Mesenchymal stem cell (in vitro differentiated cells and primary cell): Measurements from ENCODE around the gene LIPK.

Source experiments
- DNase-seq: peaks from one replicate; pipeline ENCODE4 v3.0.0-alpha.2; 2013
- H2AFZ ChIP-seq: one replicate; pipeline ENCODE4 v1.6.1; 2013; ENCODE audit warnings: low read depth, mild to moderate bottlenecking, control low read depth, inconsistent platforms, low read length, moderate library complexity
- H2AK5ac ChIP-seq: 2 replicates; pipeline ENCODE4 v1.6.1; 2013; ENCODE audit warnings: low read length, moderate library complexity, mild to moderate bottlenecking, inconsistent platforms; ENCODE audit not compliant: severe bottlenecking
- H2BK120ac ChIP-seq: one replicate; pipeline ENCODE4 v1.6.1; 2013; ENCODE audit warnings: low read depth, mild to moderate bottlenecking, inconsistent platforms, low read length, moderate library complexity
- H2BK12ac ChIP-seq, 2 experiments: one replicate each; pipeline ENCODE4 v1.6.1; 2013; ENCODE audit warnings: inconsistent platforms in 2 of 2, low read length in 2 of 2, mild to moderate bottlenecking in 2 of 2, moderate library complexity in 2 of 2, control low read depth in 1 of 2
- H2BK15ac ChIP-seq: one replicate; pipeline ENCODE4 v1.6.1; 2013; ENCODE audit warnings: mild to moderate bottlenecking, low read depth, inconsistent platforms; ENCODE audit not compliant: poor library complexity, severe bottlenecking
- H2BK5ac ChIP-seq: 2 replicates; pipeline ENCODE4 v1.6.1; 2013; ENCODE audit warnings: low read depth, mild to moderate bottlenecking, low read length, control low read depth, inconsistent platforms; ENCODE audit not compliant: poor library complexity, severe bottlenecking
- H3K14ac ChIP-seq, 2 experiments: one replicate each; pipeline ENCODE4 v1.6.1; 2013; ENCODE audit warnings: inconsistent platforms in 2 of 2, low read length in 2 of 2, control low read depth in 1 of 2, mild to moderate bottlenecking in 1 of 2, moderate library complexity in 1 of 2
- H3K18ac ChIP-seq, 2 experiments: one replicate each; pipeline ENCODE4 v1.6.1; 2013; ENCODE audit warnings: inconsistent platforms in 2 of 2, low read length in 2 of 2, control low read depth in 1 of 2, low read depth in 1 of 2, mild to moderate bottlenecking in 1 of 2
- H3K23ac ChIP-seq, 2 experiments: one replicate each; pipeline ENCODE4 v1.6.1; 2013; ENCODE audit warnings: inconsistent platforms in 2 of 2, low read length in 2 of 2, mild to moderate bottlenecking in 2 of 2, moderate library complexity in 2 of 2, control low read depth in 1 of 2
- H3K27ac ChIP-seq: 2 replicates; pipeline ENCODE4 v1.5.1; 2013; ENCODE audit warnings: mild to moderate bottlenecking, moderate library complexity, low read length, control low read depth, inconsistent platforms; ENCODE audit not compliant: poor library complexity, severe bottlenecking
- H3K27me3 ChIP-seq, 2 experiments: 2 replicates each; pipeline versions ENCODE4 v1.6.1 to v1.7.0; 2013; ENCODE audit warnings: low read length in 2 of 2, mild to moderate bottlenecking in 2 of 2, moderate library complexity in 2 of 2, control low read depth in 1 of 2, inconsistent platforms in 1 of 2; ENCODE audit not compliant: control insufficient read depth in 1 of 2, insufficient read depth in 1 of 2
- H3K36me3 ChIP-seq, 2 experiments: 2 replicates each; pipeline versions ENCODE4 v1.6.1 to v1.7.0; 2013; ENCODE audit warnings: low read length in 2 of 2, control low read depth in 1 of 2, inconsistent platforms in 1 of 2, low read depth in 1 of 2, mild to moderate bottlenecking in 1 of 2; ENCODE audit not compliant: insufficient read depth in 2 of 2, control insufficient read depth in 1 of 2
- H3K4ac ChIP-seq, 2 experiments: one replicate each; pipeline ENCODE4 v1.6.1; 2013; ENCODE audit warnings: inconsistent platforms in 2 of 2, low read length in 2 of 2, mild to moderate bottlenecking in 2 of 2, moderate library complexity in 2 of 2, control low read depth in 1 of 2, low read depth in 1 of 2
- H3K4me1 ChIP-seq: 2 replicates; pipeline ENCODE4 v1.6.1; 2013; ENCODE audit warnings: low read depth, low read length, control low read depth; ENCODE audit not compliant: control insufficient read depth, insufficient read depth
- H3K4me2 ChIP-seq: 2 replicates; pipeline ENCODE4 v1.6.1; 2013; ENCODE audit warnings: low read length, mild to moderate bottlenecking, inconsistent platforms; ENCODE audit not compliant: poor library complexity, severe bottlenecking
- H3K4me3 ChIP-seq, 2 experiments: 2 replicates each; pipeline versions ENCODE4 v1.5.1 to v1.7.0; 2013; ENCODE audit warnings: low read length in 2 of 2, mild to moderate bottlenecking in 2 of 2, control low read depth in 1 of 2, low read depth in 1 of 2; ENCODE audit not compliant: insufficient read depth in 1 of 2
- H3K79me1 ChIP-seq: replicated peaks from 2 replicates; pipeline ENCODE4 v1.6.1; 2013; ENCODE audit warnings: mild to moderate bottlenecking, control low read depth, low read length, inconsistent platforms; ENCODE audit not compliant: poor library complexity, severe bottlenecking
- H3K9ac ChIP-seq: 2 replicates; pipeline ENCODE4 v1.7.0; 2013; ENCODE audit warnings: mild to moderate bottlenecking, low read length, moderate library complexity
- H3K9me3 ChIP-seq: 2 replicates; pipeline ENCODE4 v1.7.0; 2013; ENCODE audit warnings: mild to moderate bottlenecking, low read length; ENCODE audit not compliant: control insufficient read depth
- H4K8ac ChIP-seq: one replicate; pipeline ENCODE4 v1.6.1; 2013; ENCODE audit warnings: inconsistent platforms, mild to moderate bottlenecking, low read length, moderate library complexity
- H4K91ac ChIP-seq: one replicate; pipeline ENCODE4 v1.6.1; 2013; ENCODE audit warnings: mild to moderate bottlenecking, low read length, inconsistent platforms
- WGBS: methylation state at CpG from one replicate; pipeline ENCODE4 v1.1.7; 2013; ENCODE audit warnings: mixed read lengths; 5-methylcytosine and 5-hydroxymethylcytosine counted together

Gene LIPK

GRCh38 chr10:88792661-88793060 is 86.6 kb downstream of the LIPK start:
- H3K27ac ChIP-seq = no peak overlapping the region
- no peak overlapping the region for H2BK15ac ChIP-seq
- H3K9me3 ChIP-seq = no peaks in the 10 kb centered on the region
- no peak overlapping the region for H3K4me3 ChIP-seq
- H3K27me3 ChIP-seq = no peaks in the 10 kb centered on the region
- H2AK5ac ChIP-seq = no peak overlapping the region
- H3K14ac ChIP-seq = no peak overlapping the region
- H3K23ac ChIP-seq = no peak overlapping the region
- H3K36me3 ChIP-seq = no peaks in the 10 kb centered on the region
- no peak overlapping the region for H3K4me2 ChIP-seq
- no peaks in the 10 kb centered on the region for H3K79me1 ChIP-seq
- H2AFZ ChIP-seq = no peak overlapping the region
- WGBS = 67% methylated on average over 3 of the region's 4 CpGs
- no peak overlapping the region for H3K4ac ChIP-seq
- no peak overlapping the region for H3K9ac ChIP-seq
- no peak overlapping the region for H4K8ac ChIP-seq
- peak; percentile 54 for DNase-seq
- H3K18ac ChIP-seq = no peak overlapping the region
- no peak overlapping the region for H2BK12ac ChIP-seq
- peaks cover 4% of the 10 kb centered on the region for H3K4me1 ChIP-seq
- no peak overlapping the region for H2BK120ac ChIP-seq
- no peak overlapping the region for H4K91ac ChIP-seq
- no peak overlapping the region for H2BK5ac ChIP-seq

- Histone ChIP-seq H3K4me2 (peak overlapping the region; percentile 7), H3K4ac (no peak overlapping the region), H2BK15ac (no peak overlapping the region), H3K27ac (peak overlapping the region; percentile 25), H2AK5ac (no peak overlapping the region), H4K8ac (no peak overlapping the region), H2BK5ac (no peak overlapping the region), H2BK12ac (no peak overlapping the region), H3K23ac (no peak overlapping the region), H3K14ac (no peak overlapping the region), H3K9me3 (no peaks in the 10 kb centered on the region), H3K18ac (no peak overlapping the region), H3K79me1 (no peaks in the 10 kb centered on the region), H3K36me3 (no peaks in the 10 kb centered on the region), H2AFZ (no peak overlapping the region), H3K4me3 (no peak overlapping the region), H3K27me3 (no peaks in the 10 kb centered on the region), H3K4me1 (peaks cover 4% of the 10 kb centered on the region), H3K9ac (no peak overlapping the region), H2BK120ac (no peak overlapping the region), H4K91ac (no peak overlapping the region)
- DNase-seq = peak; percentile 58
- WGBS = 50% methylated on average over 1 of the region's 2 CpGs
Measured at GRCh38 chr10:88793712-88794299, 87.8 kb downstream of the LIPK start.

GRCh38 chr10:88794731-88795130 is 88.7 kb downstream of the LIPK start:
- Histone ChIP-seq H2BK12ac (no peak overlapping the region), H3K14ac (no peak overlapping the region), H3K18ac (no peak overlapping the region), H4K8ac (no peak overlapping the region), H3K4me1 (peaks cover 4% of the 10 kb centered on the region), H3K4me2 (no peak overlapping the region), H3K4ac (no peak overlapping the region), H3K36me3 (no peaks in the 10 kb centered on the region), H3K23ac (no peak overlapping the region), H4K91ac (no peak overlapping the region), H3K79me1 (no peaks in the 10 kb centered on the region), H2BK120ac (no peak overlapping the region), H3K4me3 (no peak overlapping the region), H2BK15ac (no peak overlapping the region), H2AFZ (no peak overlapping the region), H3K27me3 (no peaks in the 10 kb centered on the region), H2BK5ac (no peak overlapping the region), H2AK5ac (no peak overlapping the region), H3K9ac (no peak overlapping the region), H3K27ac (no peak overlapping the region), H3K9me3 (no peaks in the 10 kb centered on the region)
- DNase-seq = no peak
- 40% methylated on average over 1 of the region's 1 CpG for WGBS

GRCh38 chr10:88800152-88801125 is 94.4 kb downstream of the LIPK start:
- H3K9me3 ChIP-seq = no peaks in the 10 kb centered on the region
- H3K4me2 ChIP-seq = no peak overlapping the region
- H2AFZ ChIP-seq = no peak overlapping the region
- no peak overlapping the region for H4K8ac ChIP-seq
- no peaks in the 10 kb centered on the region for H3K79me1 ChIP-seq
- H3K4me1 ChIP-seq = no peaks in the 10 kb centered on the region
- no peak overlapping the region for H3K4ac ChIP-seq
- no peak overlapping the region for H2AK5ac ChIP-seq
- H3K9ac ChIP-seq = no peak overlapping the region
- WGBS = no CpG with 5 or more reads among the region's 2 CpGs
- no peak overlapping the region for H3K23ac ChIP-seq
- no peaks in the 10 kb centered on the region for H3K27me3 ChIP-seq
- no peak overlapping the region for H3K27ac ChIP-seq
- H2BK12ac ChIP-seq = no peak overlapping the region
- H3K14ac ChIP-seq = no peak overlapping the region
- H2BK5ac ChIP-seq = no peak overlapping the region
- DNase-seq = no peak
- no peak overlapping the region for H3K18ac ChIP-seq
- no peaks in the 10 kb centered on the region for H3K36me3 ChIP-seq
- H2BK120ac ChIP-seq = no peak overlapping the region
- H2BK15ac ChIP-seq = no peak overlapping the region
- no peak overlapping the region for H4K91ac ChIP-seq
- no peak overlapping the region for H3K4me3 ChIP-seq
